Neural cell (in vitro differentiated cells): ENCODE results near the gene CHRD. TPM values are rescaled to one million over a fixed set of nuclear protein-coding genes. Genes with fewer than 3 reads are reported as not detected.
"Not testable (repeated sequence)": the region's sequence is repeated elsewhere in the genome, so short reads cannot be mapped to it uniquely, and the experiment has no call there.

Experiments
- H2AFZ ChIP-seq: fragments of 200-600, 300-800 bp; sonication (generic), shearing (Covaris generic); 2 replicates; pipeline ENCODE4 v1.6.0; 2014; ENCODE audit warnings: low read depth, mild to moderate bottlenecking, antibody characterized with exemption, low read length, moderate library complexity
- H3F3A ChIP-seq: fragments of 200-600 bp; shearing (Covaris generic); 2 replicates; pipeline ENCODE4 v1.6.1; 2016; ENCODE audit warnings: mild to moderate bottlenecking, moderate library complexity, mixed read lengths, antibody characterized with exemption, low read length; ENCODE audit not compliant: insufficient read depth, poor library complexity, severe bottlenecking
- H3K27ac ChIP-seq: fragments of 200-600, 300-800 bp; sonication (generic), shearing (Covaris generic); 2 replicates; pipeline ENCODE4 v1.5.1; 2014; ENCODE audit warnings: mild to moderate bottlenecking, low read length, moderate library complexity
- H3K27me3 ChIP-seq: fragments of 300-800, 200-600 bp; sonication (generic), shearing (Covaris generic); 2 replicates; pipeline ENCODE4 v1.6.0; 2014; ENCODE audit warnings: mild to moderate bottlenecking, low read depth, low read length, moderate library complexity; ENCODE audit not compliant: insufficient read depth
- H3K36me3 ChIP-seq: fragments of 300-800, 200-600 bp; sonication (generic), shearing (Covaris generic); 2 replicates; pipeline ENCODE4 v1.5.1; 2014; ENCODE audit warnings: mild to moderate bottlenecking, antibody characterized with exemption, low read length, moderate library complexity; ENCODE audit not compliant: insufficient read depth
- H3K4me2 ChIP-seq: fragments of 300-800, 200-600 bp; sonication (generic), shearing (Covaris generic); 2 replicates; pipeline ENCODE4 v1.6.0; 2014; ENCODE audit warnings: mild to moderate bottlenecking, low read length
- H3K4me3 ChIP-seq: fragments of 300-800, 200-600 bp; sonication (generic), shearing (Covaris generic); 2 replicates; pipeline ENCODE4 v1.5.1; 2014; ENCODE audit warnings: mild to moderate bottlenecking, low read length, moderate library complexity
- H3K79me2 ChIP-seq: fragments of 200-600 bp; shearing (Covaris generic); replicated peaks from 2 replicates; pipeline ENCODE4 v1.6.0; 2014; ENCODE audit warnings: mild to moderate bottlenecking, low read length, moderate library complexity; ENCODE audit not compliant: insufficient read depth
- H3K9ac ChIP-seq: fragments of 300-800, 200-600 bp; sonication (generic), shearing (Covaris generic); 2 replicates; pipeline ENCODE4 v1.6.1; 2016; ENCODE audit warnings: mild to moderate bottlenecking, low read length, mixed read lengths
- H3K9me2 ChIP-seq: fragments of 200-600 bp; shearing (Covaris generic); 2 replicates; pipeline ENCODE4 v1.6.1; 2016; ENCODE audit warnings: mild to moderate bottlenecking, low read length, mixed read lengths; ENCODE audit not compliant: insufficient read depth
- H3K9me3 ChIP-seq: fragments of 200-600, 300-800 bp; sonication (generic), shearing (Covaris generic); 2 replicates; pipeline ENCODE4 v1.6.1; 2016; ENCODE audit warnings: mild to moderate bottlenecking, mixed run types, low read length, moderate library complexity, mixed read lengths
- H4K20me1 ChIP-seq: fragments of 200-600 bp; shearing (Covaris generic); 2 replicates; pipeline ENCODE4 v1.6.1; 2016; ENCODE audit warnings: mild to moderate bottlenecking, mixed run types; ENCODE audit not compliant: insufficient read depth
- CTCF ChIP-seq: fragments of 450-650 bp; IDR thresholded peaks from 2 replicates; pipeline ENCODE4 v1.5.1; 2014; ENCODE audit warnings: antibody characterized with exemption, mild to moderate bottlenecking, moderate library complexity; ENCODE audit not compliant: poor library complexity, severe bottlenecking
- EP300 ChIP-seq: fragments of 450-650 bp; conservative IDR thresholded peaks from 2 replicates; pipeline ENCODE4 v1.6.1; 2014; ENCODE audit warnings: antibody characterized with exemption, mild to moderate bottlenecking, moderate library complexity; ENCODE audit not compliant: poor library complexity, severe bottlenecking
- EZH2 ChIP-seq: fragments of 200-600, 300-800 bp; shearing (Covaris generic), sonication (generic); IDR thresholded peaks from 2 replicates; pipeline ENCODE4 v1.6.1; 2014; ENCODE audit warnings: antibody characterized with exemption, low read length, borderline replicate concordance, mild to moderate bottlenecking; ENCODE audit not compliant: insufficient read depth, poor library complexity, severe bottlenecking
- MXI1 ChIP-seq: fragments of 450-650 bp; conservative IDR thresholded peaks from 2 replicates; pipeline ENCODE4 v1.6.1; 2014; ENCODE audit warnings: antibody characterized with exemption, mild to moderate bottlenecking; ENCODE audit not compliant: poor library complexity, severe bottlenecking
- POLR2AphosphoS5 ChIP-seq: IDR thresholded peaks from 2 replicates; pipeline ENCODE4 v1.6.1; 2012
- RAD21 ChIP-seq: fragments of 450-650 bp; conservative IDR thresholded peaks from 2 replicates; pipeline ENCODE4 v1.6.1; 2014; ENCODE audit warnings: antibody characterized with exemption, mild to moderate bottlenecking, moderate library complexity
- REST ChIP-seq: IDR thresholded peaks from 2 replicates; pipeline ENCODE4 v1.6.1; 2012; ENCODE audit warnings: borderline replicate concordance
- SMC3 ChIP-seq: fragments of 450-650 bp; conservative IDR thresholded peaks from 2 replicates; pipeline ENCODE4 v1.6.1; 2014; ENCODE audit warnings: antibody characterized with exemption, mild to moderate bottlenecking, moderate library complexity; ENCODE audit not compliant: poor library complexity
- TAF1 ChIP-seq: IDR thresholded peaks from 2 replicates; pipeline ENCODE4 v1.6.1; 2012; ENCODE audit warnings: low read depth
- polyA plus RNA-seq: library from polyadenylated mRNA; depleted of rRNA; stranded (reverse); fragments of >200 nt; gene quantifications from 2 replicates; pipeline ENCODE4 v1.2.3, GENCODE V29; 2014

Gene CHRD
- polyA plus RNA-seq, 1 donor from 2014 or later, result 2.9 TPM

- H3K9me2 ChIP-seq, result no peaks in the 10 kb centered on the region
- H3K4me2 ChIP-seq, result no peak overlapping the region
- no peak for TF ChIP-seq CTCF
- no peak for TF ChIP-seq REST
- TF ChIP-seq TAF1, result no peak
- TF ChIP-seq POLR2AphosphoS5, result no peak
- no peak for TF ChIP-seq MXI1
- no peak for TF ChIP-seq RAD21
- TF ChIP-seq EZH2, result no peak
- TF ChIP-seq EP300, result no peak
- no peak for TF ChIP-seq SMC3
- no peaks in the 10 kb centered on the region for H3K9me3 ChIP-seq
- no peak overlapping the region for H3K4me3 ChIP-seq
- no peaks in the 10 kb centered on the region for H3K27me3 ChIP-seq
- H3K36me3 ChIP-seq, result no peaks in the 10 kb centered on the region
- H3K9ac ChIP-seq, result no peak overlapping the region
- no peak overlapping the region for H3K27ac ChIP-seq
- H2AFZ ChIP-seq, result no peak overlapping the region
- H4K20me1 ChIP-seq, result no peaks in the 10 kb centered on the region
- no peaks in the 10 kb centered on the region for H3F3A ChIP-seq
- H3K79me2 ChIP-seq, result no peaks in the 10 kb centered on the region
These were observed 49.9 kb downstream of the CHRD start for GRCh38 chr3:184429786-184430185.

GRCh38 chr3:184430940-184431339 lies 51.1 kb downstream of the CHRD start:
- Histone ChIP-seq H3K79me2 (no peaks in the 10 kb centered on the region), H3K4me2 (no peak overlapping the region), H3K9me3 (no peaks in the 10 kb centered on the region), H3K27ac (no peak overlapping the region), H3K4me3 (no peak overlapping the region), H4K20me1 (no peaks in the 10 kb centered on the region), H3K36me3 (no peaks in the 10 kb centered on the region), H3K9me2 (no peaks in the 10 kb centered on the region), H3K9ac (no peak overlapping the region), H3F3A (no peaks in the 10 kb centered on the region), H2AFZ (no peak overlapping the region), H3K27me3 (no peaks in the 10 kb centered on the region)
- TF ChIP-seq TAF1 (no peak), EZH2 (no peak), SMC3 (no peak), REST (no peak), POLR2AphosphoS5 (no peak), CTCF (no peak)

- not testable (repeated sequence) for H3K9me3 ChIP-seq, H3K27me3 ChIP-seq, H4K20me1 ChIP-seq, H3K9me2 ChIP-seq, H3K79me2 ChIP-seq, H3K4me3 ChIP-seq, H3K27ac ChIP-seq, H3F3A ChIP-seq, H3K9ac ChIP-seq, H3K4me2 ChIP-seq, H3K36me3 ChIP-seq, H2AFZ ChIP-seq
These were observed 53.3 kb downstream of the CHRD start for GRCh38 chr3:184433178-184433577.
